ENCODE data around the gene B3GNT3.

- TF ChIP-seq CTCF (conservative IDR thresholded peaks at IDR 0.05; ENCODE audit: low read length) (peak; percentile 92), EZH2phosphoT487 (IDR thresholded peaks at IDR 0.05; ENCODE audit: borderline replicate concordance) (no peak)
Observed at GRCh38 chr19:17775245-17775927, 19.6 kb upstream of the B3GNT3 start.
